PC-9 (cell line): ENCODE measurements around the gene HES2.
"Not testable (repeated sequence)": the region's sequence is repeated elsewhere in the genome, so short reads cannot be mapped to it uniquely, and the experiment has no call there.

Source experiments
- EZH2 ChIP-seq: fragments of 200-600 bp; sonication (generic); IDR thresholded peaks from 2 replicates; pipeline ENCODE4 v1.8.0; 2017; ENCODE audit warnings: antibody characterized with exemption, low read depth
- TF ChIP-seq, protein P1 (sequence below): fragments of 200-600 bp; sonication (generic); conservative IDR thresholded peaks from 2 replicates; pipeline ENCODE4 v1.6.1; 2017; ENCODE audit warnings: mixed run types, antibody characterized with exemption, mild to moderate bottlenecking, moderate library complexity

- not testable (repeated sequence) for TF ChIP-seq EZH2
- TF ChIP-seq, protein P1, sequence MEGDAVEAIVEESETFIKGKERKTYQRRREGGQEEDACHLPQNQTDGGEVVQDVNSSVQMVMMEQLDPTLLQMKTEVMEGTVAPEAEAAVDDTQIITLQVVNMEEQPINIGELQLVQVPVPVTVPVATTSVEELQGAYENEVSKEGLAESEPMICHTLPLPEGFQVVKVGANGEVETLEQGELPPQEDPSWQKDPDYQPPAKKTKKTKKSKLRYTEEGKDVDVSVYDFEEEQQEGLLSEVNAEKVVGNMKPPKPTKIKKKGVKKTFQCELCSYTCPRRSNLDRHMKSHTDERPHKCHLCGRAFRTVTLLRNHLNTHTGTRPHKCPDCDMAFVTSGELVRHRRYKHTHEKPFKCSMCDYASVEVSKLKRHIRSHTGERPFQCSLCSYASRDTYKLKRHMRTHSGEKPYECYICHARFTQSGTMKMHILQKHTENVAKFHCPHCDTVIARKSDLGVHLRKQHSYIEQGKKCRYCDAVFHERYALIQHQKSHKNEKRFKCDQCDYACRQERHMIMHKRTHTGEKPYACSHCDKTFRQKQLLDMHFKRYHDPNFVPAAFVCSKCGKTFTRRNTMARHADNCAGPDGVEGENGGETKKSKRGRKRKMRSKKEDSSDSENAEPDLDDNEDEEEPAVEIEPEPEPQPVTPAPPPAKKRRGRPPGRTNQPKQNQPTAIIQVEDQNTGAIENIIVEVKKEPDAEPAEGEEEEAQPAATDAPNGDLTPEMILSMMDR, result not testable (repeated sequence)
Measured at GRCh38 chr1:6372236-6372635, 47.5 kb downstream of the HES2 start.
